OCI-LY1 (cell line): Measurements from ENCODE around the gene WDR11.

Experiments
- H2AFZ ChIP-seq: fragments of 200-600 bp; sonication (generic), shearing (Covaris generic); 2 replicates; pipeline ENCODE4 v1.6.0; 2014; ENCODE audit warnings: antibody characterized with exemption, mild to moderate bottlenecking, low read length
- H3F3A ChIP-seq: fragments of 200-600 bp; sonication (generic), shearing (Covaris generic); 2 replicates; pipeline ENCODE4 v1.6.0; 2014; ENCODE audit warnings: mild to moderate bottlenecking, antibody characterized with exemption, low read length, moderate library complexity; ENCODE audit not compliant: insufficient read depth
- H3K27ac ChIP-seq: fragments of 200-600 bp; sonication (generic); 2 replicates; pipeline ENCODE4 v1.5.1; 2014; ENCODE audit warnings: low read length, mixed run types, mild to moderate bottlenecking, low read depth; ENCODE audit not compliant: poor library complexity, severe bottlenecking
- H3K27me3 ChIP-seq: fragments of 200-600 bp; sonication (generic); 2 replicates; pipeline ENCODE4 v1.6.0; 2014; ENCODE audit warnings: antibody characterized with exemption, mild to moderate bottlenecking, low read length, moderate library complexity; ENCODE audit not compliant: insufficient read depth
- H3K36me3 ChIP-seq: fragments of 200-600 bp; sonication (generic); 2 replicates; pipeline ENCODE4 v1.6.1; 2014; ENCODE audit warnings: mild to moderate bottlenecking, antibody characterized with exemption, low read length, moderate library complexity, mixed read lengths; ENCODE audit not compliant: insufficient read depth
- H3K4me1 ChIP-seq: fragments of 200-600 bp; sonication (generic); 2 replicates; pipeline ENCODE4 v1.5.1; 2014; ENCODE audit warnings: mild to moderate bottlenecking, low read length, moderate library complexity; ENCODE audit not compliant: insufficient read depth, severe bottlenecking
- H3K4me2 ChIP-seq: fragments of 200-600 bp; sonication (generic), shearing (Covaris generic); 2 replicates; pipeline ENCODE4 v1.6.1; 2014; ENCODE audit warnings: low read length
- H3K4me3 ChIP-seq: fragments of 200-600 bp; sonication (generic); 2 replicates; pipeline ENCODE4 v1.5.1; 2014; ENCODE audit warnings: low read length, low read depth, mild to moderate bottlenecking, mixed read lengths; ENCODE audit not compliant: poor library complexity, severe bottlenecking
- H3K79me2 ChIP-seq: fragments of 200-600 bp; shearing (Covaris generic); 2 replicates; pipeline ENCODE4 v1.6.1; 2016; ENCODE audit warnings: mixed run types, low read length, mixed read lengths; ENCODE audit not compliant: insufficient read depth
- H3K9ac ChIP-seq: fragments of 200-600 bp; sonication (generic), shearing (Covaris generic); 2 replicates; pipeline ENCODE4 v1.6.1; 2014; ENCODE audit warnings: mild to moderate bottlenecking, low read length, mixed read lengths
- H3K9me2 ChIP-seq: fragments of 200-600 bp; sonication (generic), shearing (Covaris generic); 2 replicates; pipeline ENCODE4 v1.6.1; 2014; ENCODE audit warnings: low read depth, mild to moderate bottlenecking, low read length, mixed read lengths
- H3K9me3 ChIP-seq: fragments of 200-600 bp; shearing (Covaris generic); 2 replicates; pipeline ENCODE4 v1.6.1; 2014; ENCODE audit warnings: low read length, mixed read lengths
- H4K20me1 ChIP-seq: fragments of 200-600 bp; sonication (generic), shearing (Covaris generic); 2 replicates; pipeline ENCODE4 v1.6.0; 2016; ENCODE audit warnings: mild to moderate bottlenecking, low read length; ENCODE audit not compliant: insufficient read depth
- EZH2 ChIP-seq: fragments of 200-600 bp; sonication (generic), shearing (Covaris generic); IDR thresholded peaks from 2 replicates; pipeline ENCODE4 v1.8.0; 2017; ENCODE audit warnings: borderline replicate concordance, mixed run types, mild to moderate bottlenecking, antibody characterized with exemption, low read length, moderate library complexity, mixed read lengths
- TF ChIP-seq, protein P1 (sequence below): fragments of 200-600 bp; sonication (generic), shearing (Covaris generic); IDR thresholded peaks from 2 replicates; pipeline ENCODE4 v1.5.1; 2017; ENCODE audit warnings: mild to moderate bottlenecking, antibody characterized with exemption, low read length, moderate library complexity, mixed read lengths

Gene WDR11

DNA sequence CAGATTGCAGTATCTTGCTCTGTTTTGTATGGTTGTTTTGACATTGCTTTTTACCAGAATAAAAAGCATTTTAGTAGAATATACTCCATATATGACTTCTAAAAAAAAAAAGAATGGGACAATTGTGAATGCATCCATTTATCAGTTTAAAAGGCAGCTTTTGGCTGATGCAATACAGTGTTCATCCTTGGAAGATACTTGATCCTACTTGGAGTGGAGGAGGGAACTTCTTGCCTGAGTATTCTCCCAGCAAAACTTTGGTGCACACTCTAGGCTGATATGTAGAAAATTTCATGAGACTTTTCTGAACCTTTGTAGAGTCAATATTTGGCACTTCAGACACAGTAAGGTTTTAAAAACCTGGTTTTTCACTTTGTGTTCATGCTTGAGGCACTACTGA lies 40.2 kb downstream of the WDR11 start:
- no peak overlapping the region for H2AFZ ChIP-seq
- no peak for TF ChIP-seq EZH2
- TF ChIP-seq, protein P1, sequence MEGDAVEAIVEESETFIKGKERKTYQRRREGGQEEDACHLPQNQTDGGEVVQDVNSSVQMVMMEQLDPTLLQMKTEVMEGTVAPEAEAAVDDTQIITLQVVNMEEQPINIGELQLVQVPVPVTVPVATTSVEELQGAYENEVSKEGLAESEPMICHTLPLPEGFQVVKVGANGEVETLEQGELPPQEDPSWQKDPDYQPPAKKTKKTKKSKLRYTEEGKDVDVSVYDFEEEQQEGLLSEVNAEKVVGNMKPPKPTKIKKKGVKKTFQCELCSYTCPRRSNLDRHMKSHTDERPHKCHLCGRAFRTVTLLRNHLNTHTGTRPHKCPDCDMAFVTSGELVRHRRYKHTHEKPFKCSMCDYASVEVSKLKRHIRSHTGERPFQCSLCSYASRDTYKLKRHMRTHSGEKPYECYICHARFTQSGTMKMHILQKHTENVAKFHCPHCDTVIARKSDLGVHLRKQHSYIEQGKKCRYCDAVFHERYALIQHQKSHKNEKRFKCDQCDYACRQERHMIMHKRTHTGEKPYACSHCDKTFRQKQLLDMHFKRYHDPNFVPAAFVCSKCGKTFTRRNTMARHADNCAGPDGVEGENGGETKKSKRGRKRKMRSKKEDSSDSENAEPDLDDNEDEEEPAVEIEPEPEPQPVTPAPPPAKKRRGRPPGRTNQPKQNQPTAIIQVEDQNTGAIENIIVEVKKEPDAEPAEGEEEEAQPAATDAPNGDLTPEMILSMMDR, result no peak
- H3K9me2 ChIP-seq, result no peaks in the 10 kb centered on the region
- no peaks in the 10 kb centered on the region for H4K20me1 ChIP-seq
- no peaks in the 10 kb centered on the region for H3F3A ChIP-seq
- no peak overlapping the region for H3K9ac ChIP-seq
- no peak overlapping the region for H3K4me3 ChIP-seq
- no peaks in the 10 kb centered on the region for H3K27me3 ChIP-seq
- H3K79me2 ChIP-seq, result no peaks in the 10 kb centered on the region
- H3K27ac ChIP-seq, result no peak overlapping the region
- H3K4me2 ChIP-seq, result no peak overlapping the region
- no peaks in the 10 kb centered on the region for H3K4me1 ChIP-seq
- H3K36me3 ChIP-seq, result peaks cover 43% of the 10 kb centered on the region
- no peaks in the 10 kb centered on the region for H3K9me3 ChIP-seq

DNA sequence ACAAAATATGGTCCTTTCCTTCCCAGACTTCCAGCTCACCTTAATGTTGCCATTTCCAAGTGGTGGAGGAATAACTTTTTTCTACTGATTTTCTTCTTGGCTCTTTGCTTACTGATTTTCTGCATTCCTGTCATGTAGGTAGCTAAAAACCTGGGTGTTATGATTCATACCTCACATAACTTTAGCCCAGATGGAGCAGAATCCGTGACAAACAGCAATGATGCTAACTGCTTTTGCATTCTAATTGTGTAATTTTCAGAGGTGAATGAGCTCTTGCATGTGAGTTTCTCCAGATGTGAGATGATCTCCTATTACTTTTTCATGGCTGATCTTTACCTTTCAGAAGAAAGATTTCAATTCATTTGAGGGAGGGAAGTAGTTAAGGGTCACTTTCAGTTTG lies 43.4 kb downstream of the WDR11 start:
- no peak for TF ChIP-seq EZH2
- TF ChIP-seq, protein P1, result no peak
- no peaks in the 10 kb centered on the region for H3K9me3 ChIP-seq
- peaks cover 33% of the 10 kb centered on the region for H3K36me3 ChIP-seq
- H3K4me2 ChIP-seq, result no peak overlapping the region
- H3K4me3 ChIP-seq, result no peak overlapping the region
- H3K27ac ChIP-seq, result no peak overlapping the region
- H3F3A ChIP-seq, result no peaks in the 10 kb centered on the region
- no peaks in the 10 kb centered on the region for H3K27me3 ChIP-seq
- no peaks in the 10 kb centered on the region for H3K79me2 ChIP-seq
- no peaks in the 10 kb centered on the region for H3K9me2 ChIP-seq
- H3K9ac ChIP-seq, result no peak overlapping the region
- H2AFZ ChIP-seq, result no peak overlapping the region
- H3K4me1 ChIP-seq, result no peaks in the 10 kb centered on the region
- H4K20me1 ChIP-seq, result no peaks in the 10 kb centered on the region

DNA sequence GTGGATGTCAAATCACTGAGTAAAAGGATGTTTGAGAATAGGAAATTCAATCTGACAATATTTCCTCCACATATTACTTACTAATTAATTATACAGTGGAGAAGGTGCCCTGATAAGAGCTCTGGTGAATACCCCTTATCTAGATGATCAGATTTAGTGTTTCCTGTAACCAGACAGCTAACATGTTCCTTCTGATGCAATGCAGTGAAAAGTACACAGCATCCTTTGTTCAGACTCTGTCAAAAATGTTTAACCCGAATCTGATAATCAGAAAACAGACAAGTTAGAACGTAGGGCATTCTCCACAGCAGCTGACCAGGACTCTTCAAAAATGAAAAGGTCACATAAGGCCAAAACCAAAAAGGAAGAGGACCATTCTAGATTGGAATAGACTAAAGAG lies 46.2 kb downstream of the WDR11 start:
- Histone ChIP-seq H3K36me3 (peaks cover 33% of the 10 kb centered on the region), H3K27me3 (no peaks in the 10 kb centered on the region), H3K4me1 (no peaks in the 10 kb centered on the region), H2AFZ (no peak overlapping the region), H3F3A (no peaks in the 10 kb centered on the region), H3K4me2 (no peak overlapping the region), H4K20me1 (no peaks in the 10 kb centered on the region), H3K27ac (no peak overlapping the region), H3K79me2 (no peaks in the 10 kb centered on the region), H3K9me3 (no peaks in the 10 kb centered on the region), H3K9ac (no peak overlapping the region), H3K9me2 (no peaks in the 10 kb centered on the region), H3K4me3 (no peak overlapping the region)
- TF ChIP-seq, protein P1, result no peak
- no peak for TF ChIP-seq EZH2
